B cell (primary cell): Measurements from ENCODE around the gene PKM.

Experiments used
- CTCF ChIP-seq: fragments of 200-600 bp; IDR thresholded peaks from one replicate; pipeline ENCODE4 v1.8.0; 2022; ENCODE audit warnings: antibody characterized with exemption, mild to moderate bottlenecking
- EZH2 ChIP-seq: IDR thresholded peaks from 2 replicates; pipeline ENCODE4 v1.6.1; 2012; ENCODE audit warnings: borderline replicate concordance, low read depth, mild to moderate bottlenecking, moderate library complexity, low read length; ENCODE audit not compliant: insufficient read depth, poor library complexity, severe bottlenecking

- TF ChIP-seq CTCF (no peak), EZH2 (no peak)
Measured at GRCh38 chr15:72265031-72265430, 34.0 kb upstream of the PKM start.
